AG10803 (cell line): ENCODE data around the gene ZBED5.

Experiments used
- DNase-seq: peaks from one replicate; pipeline ENCODE4 v3.0.0; 2010; ENCODE audit warnings: low read depth
- H3K4me3 ChIP-seq: 2 replicates; pipeline ENCODE4 v1.5.1; 2011; ENCODE audit warnings: mild to moderate bottlenecking, low read length, control low read depth
- TF ChIP-seq, protein P1 (sequence below): conservative IDR thresholded peaks from 2 replicates; pipeline ENCODE4 v1.5.1; 2011; ENCODE audit warnings: mild to moderate bottlenecking, low read length, control low read depth, inconsistent platforms

ZBED5 gene

GRCh38 chr11:10813945-10814344, 43.9 kb downstream of the ZBED5 start:
- TF ChIP-seq, protein P1, sequence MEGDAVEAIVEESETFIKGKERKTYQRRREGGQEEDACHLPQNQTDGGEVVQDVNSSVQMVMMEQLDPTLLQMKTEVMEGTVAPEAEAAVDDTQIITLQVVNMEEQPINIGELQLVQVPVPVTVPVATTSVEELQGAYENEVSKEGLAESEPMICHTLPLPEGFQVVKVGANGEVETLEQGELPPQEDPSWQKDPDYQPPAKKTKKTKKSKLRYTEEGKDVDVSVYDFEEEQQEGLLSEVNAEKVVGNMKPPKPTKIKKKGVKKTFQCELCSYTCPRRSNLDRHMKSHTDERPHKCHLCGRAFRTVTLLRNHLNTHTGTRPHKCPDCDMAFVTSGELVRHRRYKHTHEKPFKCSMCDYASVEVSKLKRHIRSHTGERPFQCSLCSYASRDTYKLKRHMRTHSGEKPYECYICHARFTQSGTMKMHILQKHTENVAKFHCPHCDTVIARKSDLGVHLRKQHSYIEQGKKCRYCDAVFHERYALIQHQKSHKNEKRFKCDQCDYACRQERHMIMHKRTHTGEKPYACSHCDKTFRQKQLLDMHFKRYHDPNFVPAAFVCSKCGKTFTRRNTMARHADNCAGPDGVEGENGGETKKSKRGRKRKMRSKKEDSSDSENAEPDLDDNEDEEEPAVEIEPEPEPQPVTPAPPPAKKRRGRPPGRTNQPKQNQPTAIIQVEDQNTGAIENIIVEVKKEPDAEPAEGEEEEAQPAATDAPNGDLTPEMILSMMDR, result no peak
- H3K4me3 ChIP-seq, result no peak overlapping the region
- no peak for DNase-seq

DNA sequence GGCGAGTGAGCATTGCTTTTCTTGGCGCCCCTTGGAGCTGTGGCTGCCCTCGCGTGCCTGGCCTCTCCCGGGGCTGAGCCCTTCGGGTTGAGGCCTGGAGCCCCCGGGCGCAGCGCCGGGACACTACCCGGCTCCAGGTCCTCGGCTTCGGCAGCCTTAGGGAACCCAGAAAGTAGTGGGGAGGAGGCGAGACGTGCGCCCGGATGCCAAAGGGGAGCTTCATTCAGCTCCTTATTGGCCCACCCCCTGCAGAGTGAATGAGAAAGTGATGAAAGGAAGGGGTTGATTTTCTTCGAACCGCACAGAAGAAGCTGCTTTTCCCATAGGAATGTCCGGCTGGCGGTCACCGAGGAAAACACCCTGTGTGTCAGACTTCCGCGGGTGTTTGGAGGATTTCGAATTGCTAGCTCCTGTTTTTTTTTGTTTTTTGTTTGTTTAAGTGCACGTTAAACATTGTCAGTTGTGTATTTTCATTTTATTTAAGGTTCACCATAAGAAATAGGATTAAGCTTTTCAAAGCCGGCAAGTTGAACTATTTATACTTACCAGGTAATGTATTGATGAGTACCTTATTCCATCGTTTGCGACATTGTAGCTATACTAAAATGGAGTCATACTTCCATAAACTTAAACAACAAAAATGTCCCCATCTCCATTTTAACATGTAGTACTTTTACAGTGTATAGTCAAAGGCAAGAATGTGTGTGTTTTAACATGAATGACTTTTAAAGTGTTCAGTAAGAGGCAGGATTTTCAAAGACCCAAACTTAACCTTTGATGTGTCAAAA, 48.3 kb downstream of the ZBED5 start:
- TF ChIP-seq, protein P1, result no peak
- peak; percentile 83 for DNase-seq
- peak overlapping the region; percentile 77 for H3K4me3 ChIP-seq

DNA sequence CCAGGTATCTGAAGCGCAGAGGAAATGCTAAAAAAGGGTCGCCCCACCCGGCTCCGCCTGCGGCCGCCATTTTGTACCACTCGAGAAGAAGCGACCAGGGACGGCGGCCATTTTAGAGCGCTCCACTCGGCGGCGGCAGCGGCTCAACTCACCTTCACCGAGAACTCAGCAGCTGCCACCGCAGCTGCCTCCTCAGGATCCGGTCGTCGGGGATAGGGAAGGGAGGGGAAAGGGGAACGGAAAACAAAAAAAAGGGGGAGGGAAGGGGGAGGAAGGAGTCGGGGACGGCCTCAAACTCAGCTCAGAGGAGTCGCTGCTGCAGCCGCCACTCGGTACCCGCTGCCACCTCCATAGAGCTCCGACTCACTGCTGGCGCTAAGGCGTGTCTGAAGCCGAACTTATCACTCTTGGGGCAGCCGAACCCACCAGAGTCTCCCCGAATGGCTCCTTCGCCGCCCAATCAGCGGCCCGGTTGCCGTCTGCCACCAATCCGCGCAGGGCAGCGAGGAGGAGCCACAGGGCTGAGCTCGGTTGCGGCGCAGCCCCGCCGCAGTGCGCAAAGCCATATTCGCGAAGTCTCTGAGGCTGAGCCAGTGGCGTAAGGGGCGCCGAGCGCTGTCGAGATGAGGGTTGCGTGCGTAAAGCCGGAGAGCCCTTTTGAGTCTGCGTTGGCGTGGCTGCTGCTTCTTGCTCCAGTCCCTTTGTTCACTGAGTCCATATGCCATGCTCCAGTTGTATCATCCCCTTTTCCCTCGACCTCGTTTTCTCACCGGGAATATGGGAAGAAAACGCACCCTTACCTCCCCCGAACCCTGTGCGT, 49.1 kb downstream of the ZBED5 start, which contains the start of gene EIF4G2:
EIF4G2 (minus strand) TSS at position 374 of the 820 bp plus-strand sequence.
- peak; percentile 98 for DNase-seq
- peak within 1 kb of the TSS; percentile 86 for H3K4me3 ChIP-seq
- TF ChIP-seq, protein P1, result no peak

- TF ChIP-seq, protein P1, result no peak
- DNase-seq, result no peak
- H3K4me3 ChIP-seq, result peak overlapping the region; percentile 86
Observed at GRCh38 chr11:10808235-10808552, 49.7 kb downstream of the ZBED5 start.

DNA sequence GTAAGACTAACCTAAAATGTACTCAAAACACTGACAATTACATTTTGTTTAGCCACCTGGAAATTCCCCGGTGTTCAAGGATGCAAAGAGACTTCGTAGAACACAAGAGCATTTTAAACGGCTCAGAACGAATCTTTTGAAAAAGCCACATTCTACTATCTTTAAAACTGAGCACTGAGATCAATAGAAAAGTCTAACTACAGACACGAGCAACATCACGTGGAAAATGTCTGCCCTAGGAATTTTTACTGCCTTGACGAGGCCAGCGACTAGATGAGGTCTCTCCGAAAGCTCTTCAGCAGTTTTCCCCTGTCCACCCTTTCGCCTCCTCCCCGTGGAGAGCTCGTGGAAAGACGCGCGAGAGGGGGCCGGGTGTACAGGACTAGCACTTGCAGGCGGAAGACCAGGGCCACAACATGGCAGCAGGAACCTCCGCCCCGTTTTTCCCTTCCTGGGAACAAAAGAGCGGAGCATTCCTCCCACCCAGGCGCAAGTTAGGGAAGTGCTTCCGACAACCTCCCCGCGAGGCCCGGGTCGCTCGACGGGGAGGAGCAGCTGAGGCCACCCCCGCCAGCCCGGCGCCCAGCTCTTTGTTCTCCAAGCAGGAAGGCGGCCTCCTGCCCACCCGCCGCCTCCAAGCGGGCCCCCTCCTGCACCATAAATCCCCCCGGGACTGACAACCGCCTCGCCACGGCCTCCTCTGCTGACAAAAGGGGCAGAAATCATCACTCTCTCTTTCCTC, 50.2 kb downstream of the ZBED5 start:
- TF ChIP-seq, protein P1, result no peak
- H3K4me3 ChIP-seq, result peak overlapping the region; percentile 86
- DNase-seq, result peak; percentile 60

- H3K4me3 ChIP-seq, result peak overlapping the region; percentile 86
- TF ChIP-seq, protein P1, result no peak
- DNase-seq, result no peak
Observed at GRCh38 chr11:10806206-10806605, 51.6 kb downstream of the ZBED5 start.
